ENCODE data around the gene CTAG1A.

GRCh38 chrX:154545673-154546274 is 39.2 kb upstream of the CTAG1A start:
- TF ChIP-seq REST (IDR thresholded peaks at IDR 0.05; ENCODE audit: insufficient replicate concordance, low read depth) (no peak), CTCF (IDR thresholded peaks at IDR 0.05; ENCODE audit: insufficient read depth, low read length) (no peak)

Data from HL-60 (cell line).